Measurements from ENCODE around the gene ADM.

- TF ChIP-seq CTCF (conservative IDR thresholded peaks at IDR 0.05; ENCODE audit: low read depth, low read length) (no peak), EZH2 (IDR thresholded peaks at IDR 0.05; ENCODE audit: low read length, unreplicated experiment) (no peak), EZH2phosphoT487 (IDR thresholded peaks at IDR 0.05; ENCODE audit: borderline replicate concordance, low read length) (no peak)
Observed at GRCh38 chr11:10288881-10289764, 15.8 kb upstream of the ADM start.
